Spleen (tissue), 7 donors: ENCODE measurements around the gene GBX1.

Experiments used
- POLR2A ChIP-seq, 3 donors: fragments of 450-650 bp; IDR thresholded peaks; one replicate each; pipeline ENCODE4 v1.5.1; 2017; ENCODE audit warnings: antibody characterized with exemption in 3 of 3, mild to moderate bottlenecking in 1 of 3
- POLR2AphosphoS5 ChIP-seq, 3 donors: sonication (generic); formaldehyde crosslinking; IDR thresholded peaks; one replicate each; pipeline ENCODE4 v1.5.1; 2017; ENCODE audit warnings: antibody characterized with exemption in 3 of 3
- TF ChIP-seq, protein P1 (sequence below), 11 experiments: fragments of 200-600 bp in 7 of 11; fragments of 450-650 bp in 4 of 11; sonication (generic) in 4 of 11; IDR thresholded peaks in 8 of 11; conservative IDR thresholded peaks in 3 of 11; 1 replicate in 7 of 11; 2 replicates in 4 of 11; pipeline versions ENCODE4 v1.4.0 to v1.8.0; 2016 to 2021; ENCODE audit warnings: antibody characterized with exemption in 11 of 11, inconsistent platforms in 4 of 11, mild to moderate bottlenecking in 1 of 11
- donor health status: DM: no; HTN: no; CAD: no; lungs with moderate emphysema.
- donor health status: DM: no; HTN: no; CAD: no.
- donor health status: DM: no; HTN: no; CAD: no.

GRCh38 chr7:151120896-151121295 is 46.6 kb downstream of the GBX1 start:
- TF ChIP-seq, protein P1, sequence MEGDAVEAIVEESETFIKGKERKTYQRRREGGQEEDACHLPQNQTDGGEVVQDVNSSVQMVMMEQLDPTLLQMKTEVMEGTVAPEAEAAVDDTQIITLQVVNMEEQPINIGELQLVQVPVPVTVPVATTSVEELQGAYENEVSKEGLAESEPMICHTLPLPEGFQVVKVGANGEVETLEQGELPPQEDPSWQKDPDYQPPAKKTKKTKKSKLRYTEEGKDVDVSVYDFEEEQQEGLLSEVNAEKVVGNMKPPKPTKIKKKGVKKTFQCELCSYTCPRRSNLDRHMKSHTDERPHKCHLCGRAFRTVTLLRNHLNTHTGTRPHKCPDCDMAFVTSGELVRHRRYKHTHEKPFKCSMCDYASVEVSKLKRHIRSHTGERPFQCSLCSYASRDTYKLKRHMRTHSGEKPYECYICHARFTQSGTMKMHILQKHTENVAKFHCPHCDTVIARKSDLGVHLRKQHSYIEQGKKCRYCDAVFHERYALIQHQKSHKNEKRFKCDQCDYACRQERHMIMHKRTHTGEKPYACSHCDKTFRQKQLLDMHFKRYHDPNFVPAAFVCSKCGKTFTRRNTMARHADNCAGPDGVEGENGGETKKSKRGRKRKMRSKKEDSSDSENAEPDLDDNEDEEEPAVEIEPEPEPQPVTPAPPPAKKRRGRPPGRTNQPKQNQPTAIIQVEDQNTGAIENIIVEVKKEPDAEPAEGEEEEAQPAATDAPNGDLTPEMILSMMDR (IDR thresholded peaks at IDR 0.05 in 8 of 11, conservative IDR thresholded peaks at IDR 0.05 in 3 of 11), result no peak
- TF ChIP-seq POLR2A (IDR thresholded peaks at IDR 0.05) (no peak), POLR2AphosphoS5 (IDR thresholded peaks at IDR 0.05) (no peak)
